Measurements from ENCODE around the gene CLDN7. TPM values are rescaled to one million over a fixed set of nuclear protein-coding genes. Genes with fewer than 3 reads are reported as not detected.
A peak's percentile ranks its signal among the peaks of the same experiment; 100 is the strongest.

Gene CLDN7
- total and polyA plus RNA-seq, 7 experiments from 2014 or later = 0.29 to 3.8 (median 1.7) TPM

DNA sequence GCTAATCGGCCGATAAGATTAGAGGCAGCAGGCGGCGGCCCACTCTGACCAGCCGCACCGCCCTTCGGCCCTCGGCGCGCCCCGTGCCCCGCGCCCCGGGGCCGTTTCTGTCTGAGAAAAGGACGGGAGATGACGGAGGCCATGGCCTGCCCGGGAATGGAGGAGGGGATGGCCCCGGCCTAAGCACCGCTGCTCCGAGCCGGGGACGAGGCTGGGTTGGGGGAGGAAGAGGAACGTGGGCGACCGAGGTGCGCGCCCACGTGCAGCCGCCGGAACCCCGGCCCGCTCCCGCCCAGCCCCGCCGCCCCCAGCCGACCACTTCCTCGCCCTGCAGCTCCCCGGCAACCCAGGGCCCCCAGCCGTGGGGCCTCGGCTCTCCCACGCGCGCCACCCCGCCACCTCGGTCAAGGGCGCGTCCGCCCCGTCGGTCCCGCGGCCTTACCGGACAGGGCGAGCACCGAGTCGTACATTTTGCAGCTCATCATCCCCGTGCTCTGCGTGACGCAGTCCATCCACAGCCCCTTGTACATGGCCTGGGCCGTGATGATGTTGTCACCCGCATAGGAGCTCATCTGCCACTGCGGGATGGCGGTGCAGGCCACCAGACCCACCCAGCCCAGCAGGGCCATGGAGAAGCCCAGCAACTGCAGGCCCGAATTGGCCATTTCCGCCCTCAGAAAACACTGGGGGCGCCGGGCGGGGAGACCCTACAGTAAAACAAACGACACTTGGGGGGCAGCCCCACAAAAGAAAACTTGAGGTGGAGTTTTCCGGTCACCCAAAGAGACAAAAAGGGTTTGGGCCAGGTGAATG is 693 bp downstream of the CLDN7 start:
- Histone ChIP-seq H3K27ac (ENCODE audit: low read depth, low read length) (peak overlapping the region; percentile 68), H3K27me3 (ENCODE audit: control insufficient read depth in 2 of 2, insufficient read depth in 2 of 2, low read length in 2 of 2) (no peaks in the 10 kb centered on the region), H3K4me3 (ENCODE audit: low read length) (peak overlapping the region; percentile 59), H3K9me3 (ENCODE audit: control insufficient read depth in 2 of 3, low read length in 3 of 3) (no peaks in the 10 kb centered on the region), H3K36me3 (ENCODE audit: control insufficient read depth in 2 of 3, insufficient read depth in 3 of 3, low read length in 3 of 3) (peaks cover 0 to 22% (median 0%) of the 10 kb centered on the region in 3 experiments), H3K4me1 (ENCODE audit: control insufficient read depth in 2 of 2, insufficient read depth in 2 of 2, low read length in 2 of 2) (peaks cover 13 to 19% of the 10 kb centered on the region in 2 donors)
- Mint-ChIP-seq H3K9me3 (peaks cover 0 to 2% (median 0%) of the 10 kb centered on the region in 11 donors), H3K4me3 (peak overlapping the region; percentile 65 to 87 (median 76)), H3K36me3 (peaks cover 0 to 9% (median 2%) of the 10 kb centered on the region in 5 donors), H3K27ac (peak overlapping the region in 8 of 9 donors; percentile 29 to 68 (median 54)), H3K4me1 (peaks cover 18 to 32% (median 28%) of the 10 kb centered on the region in 7 donors), H3K27me3 (peaks cover 0 to 32% (median 14%) of the 10 kb centered on the region in 5 donors)
- DNase-seq (peak in 1 of 9 donors; percentile 34), ATAC-seq (peak; percentile 58)
- POLR2A ChIA-PET = interaction anchor here (0.7 to 1.2 kb wide), 4 partner anchors 21 to 175 kb away, joined by 3 to 5 read pairs (median 4); no protein-coding TSS in a partner anchor
- intact Hi-C loops (cut with micrococcal nuclease) = loop anchor here (1.0 kb wide), 2 partner anchors 9 to 20 kb away; partner anchors contain the start of genes ELP5 (in 1 of the 2) and SLC2A4 (in 1 of the 2)
- CTCF ChIA-PET = no interaction called here

DNA sequence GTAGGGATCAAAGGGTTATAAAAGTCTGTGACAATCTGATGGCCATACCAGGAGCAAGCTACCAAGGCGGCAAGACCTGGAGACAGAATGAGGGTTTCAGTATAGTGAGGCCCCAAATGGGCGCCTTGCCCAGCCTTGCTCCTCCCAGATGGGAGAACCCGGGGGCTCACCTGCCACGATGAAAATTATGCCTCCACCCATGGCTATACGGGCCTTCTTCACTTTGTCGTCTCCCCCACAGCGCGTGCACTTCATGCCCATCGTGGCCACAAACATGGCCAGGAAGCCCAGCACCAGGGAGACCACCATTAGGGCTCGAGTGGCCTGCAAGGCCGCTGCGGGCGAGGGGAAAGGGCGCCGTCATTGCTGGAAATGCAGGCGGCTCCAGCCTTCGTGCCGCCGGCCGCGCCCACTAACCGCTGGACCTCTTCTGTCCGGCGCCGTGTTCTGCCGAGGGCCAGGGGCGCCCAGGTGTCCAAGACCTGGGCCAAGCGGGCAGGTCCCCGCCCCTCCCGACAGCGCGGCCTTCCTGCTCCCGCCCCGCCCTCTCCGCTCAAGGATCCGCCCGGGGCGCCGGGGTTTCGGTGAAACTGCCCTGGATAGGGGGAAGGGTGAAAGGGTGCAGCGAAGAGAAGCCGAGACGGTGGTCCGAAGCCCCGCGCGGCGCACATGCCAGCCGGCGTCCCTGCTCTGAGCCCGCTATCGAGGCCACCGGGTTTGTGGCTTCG is 1.5 kb downstream of the CLDN7 start:
- Histone ChIP-seq H3K9me3 (ENCODE audit: control insufficient read depth in 2 of 3, low read length in 3 of 3) (no peaks in the 10 kb centered on the region), H3K4me3 (ENCODE audit: low read length) (peak overlapping the region; percentile 59), H3K27ac (ENCODE audit: low read depth, low read length) (peak overlapping the region; percentile 68), H3K27me3 (ENCODE audit: control insufficient read depth in 2 of 2, insufficient read depth in 2 of 2, low read length in 2 of 2) (no peaks in the 10 kb centered on the region), H3K36me3 (ENCODE audit: control insufficient read depth in 2 of 3, insufficient read depth in 3 of 3, low read length in 3 of 3) (peaks cover 0 to 29% (median 0%) of the 10 kb centered on the region in 3 experiments), H3K4me1 (ENCODE audit: control insufficient read depth in 2 of 2, insufficient read depth in 2 of 2, low read length in 2 of 2) (peaks cover 13 to 19% of the 10 kb centered on the region in 2 donors)
- DNase-seq (peak in 1 of 9 donors; percentile 28), ATAC-seq (peak; percentile 63)
- H3K4me1 Mint-ChIP-seq = peaks cover 18 to 36% (median 28%) of the 10 kb centered on the region in 7 donors
- H3K27ac Mint-ChIP-seq = peak overlapping the region in 7 of 9 donors; percentile 42 to 75 (median 68)
- intact Hi-C loops (cut with micrococcal nuclease) = loop anchor here (1.0 kb wide), 2 partner anchors 9 to 20 kb away; partner anchors contain the start of genes ELP5 (in 1 of the 2) and SLC2A4 (in 1 of the 2)
- peak overlapping the region; percentile 49 to 87 (median 73) for H3K4me3 Mint-ChIP-seq
- H3K27me3 Mint-ChIP-seq = peaks cover 0 to 30% (median 14%) of the 10 kb centered on the region in 5 donors
- H3K9me3 Mint-ChIP-seq = peaks cover 0 to 2% (median 0%) of the 10 kb centered on the region in 11 donors
- CTCF ChIA-PET = interaction anchor here (0.6 kb wide), 1 partner anchor 670 kb away, joined by 3 read pairs; no protein-coding TSS in a partner anchor
- H3K36me3 Mint-ChIP-seq = peaks cover 0 to 13% (median 6%) of the 10 kb centered on the region in 5 donors
- POLR2A ChIA-PET = interaction anchor here (0.7 to 1.2 kb wide), 4 partner anchors 21 to 176 kb away, joined by 3 to 5 read pairs (median 4); partner anchors contain the start of gene ACAP1

DNA sequence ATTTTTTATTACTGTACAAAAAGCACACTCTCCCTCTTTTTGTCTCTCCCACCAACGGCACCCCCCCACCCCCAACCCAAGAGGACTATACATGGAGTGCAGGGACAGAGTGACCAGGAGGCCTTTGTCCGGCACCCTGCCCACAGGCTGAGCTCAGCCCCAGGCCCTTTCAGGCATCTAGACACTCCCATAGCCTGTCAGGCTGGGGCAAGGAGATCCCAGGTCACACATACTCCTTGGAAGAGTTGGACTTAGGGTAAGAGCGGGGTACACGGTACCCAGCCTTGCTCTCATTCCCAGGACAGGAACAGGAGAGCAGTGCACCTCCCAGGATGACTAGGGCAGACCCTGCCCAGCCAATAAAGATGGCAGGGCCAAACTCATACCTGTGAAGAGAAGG is 2.1 kb downstream of the CLDN7 start:
- Mint-ChIP-seq H3K27ac (peak overlapping the region in 7 of 9 donors; percentile 41 to 75 (median 58)), H3K9me3 (peaks cover 0 to 2% (median 0%) of the 10 kb centered on the region in 11 donors), H3K4me1 (peaks cover 18 to 36% (median 28%) of the 10 kb centered on the region in 7 donors), H3K36me3 (peaks cover 0 to 13% (median 6%) of the 10 kb centered on the region in 5 donors), H3K4me3 (peak overlapping the region in 9 of 10 donors; percentile 32 to 87 (median 68)), H3K27me3 (peaks cover 0 to 30% (median 14%) of the 10 kb centered on the region in 5 donors)
- Histone ChIP-seq H3K9me3 (ENCODE audit: control insufficient read depth in 2 of 3, low read length in 3 of 3) (no peaks in the 10 kb centered on the region), H3K27me3 (ENCODE audit: control insufficient read depth in 2 of 2, insufficient read depth in 2 of 2, low read length in 2 of 2) (no peaks in the 10 kb centered on the region), H3K27ac (ENCODE audit: low read depth, low read length) (peak overlapping the region; percentile 68), H3K36me3 (ENCODE audit: control insufficient read depth in 2 of 3, insufficient read depth in 3 of 3, low read length in 3 of 3) (peaks cover 0 to 36% (median 0%) of the 10 kb centered on the region in 3 experiments), H3K4me1 (ENCODE audit: control insufficient read depth in 2 of 2, insufficient read depth in 2 of 2, low read length in 2 of 2) (peaks cover 13 to 19% of the 10 kb centered on the region in 2 donors), H3K4me3 (ENCODE audit: low read length) (no peak overlapping the region)
- DNase-seq (no peak), ATAC-seq (no peak)
- POLR2A ChIA-PET = interaction anchor here (0.9 to 1.2 kb wide), 3 partner anchors 46 to 76 kb away, joined by 4 read pairs; partner anchors contain the start of gene ACAP1
- CTCF ChIA-PET = interaction anchor here (1.5 kb wide), 1 partner anchor 36 kb away, joined by 4 read pairs; no protein-coding TSS in a partner anchor
- intact Hi-C loops (cut with micrococcal nuclease) = no loop called here

DNA sequence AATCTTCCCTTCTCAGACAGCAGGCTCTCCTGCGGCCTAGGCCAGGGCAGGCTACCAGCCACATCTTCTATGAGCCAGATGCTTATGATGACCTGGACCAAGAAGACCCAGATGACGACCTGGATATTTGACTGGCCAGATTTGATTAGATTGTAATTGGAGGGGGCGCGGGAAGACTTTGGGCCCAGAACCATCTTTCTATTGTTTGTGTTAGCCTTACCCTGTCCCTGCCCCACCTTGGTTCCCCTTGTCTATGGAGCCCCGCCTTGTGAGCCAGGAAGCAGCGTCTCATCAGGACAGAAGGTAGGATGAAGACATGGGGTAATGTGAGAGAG is 2.8 kb downstream of the CLDN7 start:
- Histone ChIP-seq H3K27me3 (ENCODE audit: control insufficient read depth in 2 of 2, insufficient read depth in 2 of 2, low read length in 2 of 2) (no peaks in the 10 kb centered on the region), H3K36me3 (ENCODE audit: control insufficient read depth in 2 of 3, insufficient read depth in 3 of 3, low read length in 3 of 3) (peaks cover 0 to 42% (median 0%) of the 10 kb centered on the region in 3 experiments), H3K27ac (ENCODE audit: low read depth, low read length) (no peak overlapping the region), H3K4me3 (ENCODE audit: low read length) (no peak overlapping the region), H3K9me3 (ENCODE audit: control insufficient read depth in 2 of 3, low read length in 3 of 3) (no peaks in the 10 kb centered on the region), H3K4me1 (ENCODE audit: control insufficient read depth in 2 of 2, insufficient read depth in 2 of 2, low read length in 2 of 2) (peaks cover 13 to 19% of the 10 kb centered on the region in 2 donors)
- Mint-ChIP-seq H3K36me3 (peaks cover 4 to 18% (median 6%) of the 10 kb centered on the region in 5 donors), H3K27ac (peak overlapping the region in 4 of 9 donors; percentile 9 to 72 (median 32)), H3K4me3 (peak overlapping the region in 2 of 10 donors; percentile 8 to 87), H3K27me3 (peaks cover 0 to 27% (median 14%) of the 10 kb centered on the region in 5 donors), H3K4me1 (peaks cover 20 to 36% (median 28%) of the 10 kb centered on the region in 7 donors), H3K9me3 (peaks cover 0 to 2% (median 0%) of the 10 kb centered on the region in 11 donors)
- DNase-seq (no peak), ATAC-seq (no peak)
- POLR2A ChIA-PET = interaction anchor here (0.9 to 1.2 kb wide), 3 partner anchors 45 to 77 kb away, joined by 4 read pairs; partner anchors contain the start of gene ACAP1
- intact Hi-C loops (cut with micrococcal nuclease) = no loop called here
- CTCF ChIA-PET = interaction anchor here (1.5 kb wide), 1 partner anchor 37 kb away, joined by 4 read pairs; no protein-coding TSS in a partner anchor

DNA sequence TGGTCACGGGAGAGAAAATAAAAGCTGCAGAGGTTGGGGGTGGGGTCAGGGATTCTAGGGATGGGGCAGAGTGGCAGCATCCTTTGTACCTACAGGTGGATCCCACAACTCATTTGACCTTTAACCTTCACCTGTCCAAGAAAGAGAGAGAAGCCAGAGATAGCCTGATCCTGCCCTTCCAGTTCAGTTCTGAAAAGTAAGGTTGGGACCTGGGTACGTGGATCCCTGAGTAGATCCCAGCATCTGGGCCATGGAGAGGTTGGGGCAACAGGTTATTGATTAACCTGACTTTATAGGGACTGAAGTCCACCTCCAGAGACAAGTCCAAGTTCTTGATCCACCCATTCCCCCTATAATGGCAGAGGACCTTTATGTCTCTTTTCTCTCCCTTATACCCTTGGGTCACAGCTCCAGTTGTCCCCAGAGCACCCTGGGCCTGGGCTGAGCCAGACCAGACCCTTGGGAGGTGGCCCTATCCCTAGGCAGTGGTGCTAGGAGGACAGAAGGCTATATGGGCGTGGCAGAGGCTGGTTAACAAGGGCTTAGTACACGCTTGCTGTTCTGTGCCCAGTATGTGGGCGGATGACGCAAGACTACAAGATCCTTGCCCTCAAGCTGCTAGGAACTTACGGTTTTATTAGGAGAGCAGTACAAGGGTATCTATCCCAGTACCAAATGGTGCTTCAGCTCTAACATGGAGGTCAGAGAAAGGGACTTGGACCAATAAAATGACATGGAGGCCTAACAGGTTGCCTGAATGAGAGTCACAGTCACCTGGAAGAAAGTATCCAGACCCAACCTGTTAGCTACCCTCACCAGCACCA is 3.3 kb downstream of the CLDN7 start:
- Mint-ChIP-seq H3K4me1 (peaks cover 19 to 37% (median 30%) of the 10 kb centered on the region in 7 donors), H3K27ac (peak overlapping the region in 5 of 9 donors; percentile 9 to 67 (median 49)), H3K9me3 (peaks cover 0 to 2% (median 0%) of the 10 kb centered on the region in 11 donors), H3K4me3 (peak overlapping the region in 2 of 10 donors; percentile 8 to 87), H3K27me3 (peaks cover 0 to 21% (median 12%) of the 10 kb centered on the region in 5 donors), H3K36me3 (peaks cover 4 to 19% (median 6%) of the 10 kb centered on the region in 5 donors)
- Histone ChIP-seq H3K27ac (ENCODE audit: low read depth, low read length) (no peak overlapping the region), H3K27me3 (ENCODE audit: control insufficient read depth in 2 of 2, insufficient read depth in 2 of 2, low read length in 2 of 2) (no peaks in the 10 kb centered on the region), H3K4me3 (ENCODE audit: low read length) (no peak overlapping the region), H3K36me3 (ENCODE audit: control insufficient read depth in 2 of 3, insufficient read depth in 3 of 3, low read length in 3 of 3) (peaks cover 0 to 46% (median 0%) of the 10 kb centered on the region in 3 experiments), H3K9me3 (ENCODE audit: control insufficient read depth in 2 of 3, low read length in 3 of 3) (no peaks in the 10 kb centered on the region), H3K4me1 (ENCODE audit: control insufficient read depth in 2 of 2, insufficient read depth in 2 of 2, low read length in 2 of 2) (peaks cover 13 to 19% of the 10 kb centered on the region in 2 donors)
- DNase-seq (no peak), ATAC-seq (no peak)
- POLR2A ChIA-PET = interaction anchor here (0.7 to 1.1 kb wide), 2 partner anchors 37 to 45 kb away, joined by 3 to 4 read pairs; no protein-coding TSS in a partner anchor
- CTCF ChIA-PET = interaction anchor here (1.5 kb wide), 1 partner anchor 38 kb away, joined by 4 read pairs; no protein-coding TSS in a partner anchor
- intact Hi-C loops (cut with micrococcal nuclease) = no loop called here

Data from naive thymus-derived CD4-positive, alpha-beta T cell (primary cell).